ENCODE data around the gene AADAT. TPM values are rescaled to one million over a fixed set of nuclear protein-coding genes. Genes with fewer than 3 reads are reported as not detected.
A peak's percentile ranks its signal among the peaks of the same experiment; 100 is the strongest.

AADAT gene
- total and polyA plus RNA-seq, 2 of the 8 experiments (the other 6 are each of a cell fraction or from before 2014, with no cell fraction given) = 6.1 to 7.7 TPM

- TF ChIP-seq RAD21 (IDR thresholded peaks at IDR 0.05 in 1 of 2, conservative IDR thresholded peaks at IDR 0.05 in 1 of 2; ENCODE audit: low read depth in 2 of 2, low read length in 2 of 2) = peak; percentile 92 to 93
- TF ChIP-seq SRF (IDR thresholded peaks at IDR 0.05; ENCODE audit: low read depth, low read length) = no peak
- no peak for TF ChIP-seq SP4 (IDR thresholded peaks at IDR 0.05; ENCODE audit: low read length)
- TF ChIP-seq POLR2A (IDR thresholded peaks at IDR 0.05; ENCODE audit: control extremely low read depth in 1 of 2, low read depth in 2 of 2, low read length in 2 of 2) = no peak
- no peak for TF ChIP-seq EGR1 (IDR thresholded peaks at IDR 0.05; ENCODE audit: borderline replicate concordance, low read depth, low read length)
- no peak for TF ChIP-seq PHF8 (conservative IDR thresholded peaks at IDR 0.05; ENCODE audit: low read depth, low read length)
- TF ChIP-seq ZNF274 (IDR thresholded peaks at IDR 0.05; ENCODE audit: borderline replicate concordance, extremely low read depth, low read length) = no peak
- TF ChIP-seq RXRA (IDR thresholded peaks at IDR 0.05; ENCODE audit: insufficient read depth, low read depth, low read length) = no peak
- no peak for TF ChIP-seq SP2 (IDR thresholded peaks at IDR 0.05; ENCODE audit: low read length)
- TF ChIP-seq TCF12 (IDR thresholded peaks at IDR 0.05; ENCODE audit: low read depth, low read length) = no peak
- no peak for TF ChIP-seq SP1 (IDR thresholded peaks at IDR 0.05; ENCODE audit: low read depth, low read length)
- peak; percentile 76 to 90 (median 85) for TF ChIP-seq CTCF (IDR thresholded peaks at IDR 0.05; ENCODE audit: control extremely low read depth in 1 of 3, insufficient read depth in 1 of 3, low read depth in 1 of 3, low read length in 3 of 3)
- no peak for TF ChIP-seq CHD2 (IDR thresholded peaks at IDR 0.05; ENCODE audit: low read length)
- TF ChIP-seq YY1 (IDR thresholded peaks at IDR 0.05; ENCODE audit: low read depth, low read length) = no peak
- no peak for TF ChIP-seq TAF7 (optimal IDR thresholded peaks at IDR 0.05; ENCODE audit: borderline replicate concordance, low read depth, low read length)
- TF ChIP-seq BACH1 (IDR thresholded peaks at IDR 0.05; ENCODE audit: low read length) = 0 out of 2 replicates have a peak, but pooled peaks have one; percentile 31
- TF ChIP-seq CTBP2 (IDR thresholded peaks at IDR 0.05; ENCODE audit: borderline replicate concordance, insufficient read depth, insufficient read length, low read length) = no peak
- TF ChIP-seq SIX5 (IDR thresholded peaks at IDR 0.05; ENCODE audit: low read depth, low read length) = no peak
- no peak for TF ChIP-seq CBX8 (IDR thresholded peaks at IDR 0.05; ENCODE audit: borderline replicate concordance, low read depth, low read length)
- no peak for TF ChIP-seq BRCA1 (IDR thresholded peaks at IDR 0.05; ENCODE audit: low read depth, low read length)
- no peak for TF ChIP-seq SIRT6 (IDR thresholded peaks at IDR 0.05; ENCODE audit: low read length)
- no peak for TF ChIP-seq RFX5 (IDR thresholded peaks at IDR 0.05; ENCODE audit: borderline replicate concordance, low read depth, low read length)
Measured at GRCh38 chr4:170138580-170139194, 48.9 kb upstream of the AADAT start (continued).

All from H1 (cell line).